Adipocyte (in vitro differentiated cells): ENCODE measurements around the gene ANKRD11.

Experiments
- DNase-seq: peaks from one replicate; pipeline ENCODE4 v3.0.0-alpha.2; 2015; ENCODE audit warnings: low read depth
- H3K27me3 ChIP-seq: replicated peaks from 2 replicates; pipeline ENCODE4 v1.7.0; 2013; ENCODE audit warnings: mild to moderate bottlenecking, low read length, moderate library complexity; ENCODE audit not compliant: control insufficient read depth, insufficient read depth
- H3K36me3 ChIP-seq: 2 replicates; pipeline ENCODE4 v1.7.0; 2013; ENCODE audit warnings: low read length, mild to moderate bottlenecking, moderate library complexity; ENCODE audit not compliant: control insufficient read depth, insufficient read depth, severe bottlenecking
- H3K4me1 ChIP-seq: 2 replicates; pipeline ENCODE4 v1.7.0; 2013; ENCODE audit warnings: mild to moderate bottlenecking, low read length, moderate library complexity; ENCODE audit not compliant: control insufficient read depth, insufficient read depth
- H3K4me3 ChIP-seq: 2 replicates; pipeline ENCODE4 v1.7.0; 2013; ENCODE audit warnings: mild to moderate bottlenecking, low read length, moderate library complexity
- H3K9ac ChIP-seq: 2 replicates; pipeline ENCODE4 v1.7.0; 2013; ENCODE audit warnings: mild to moderate bottlenecking, low read length, moderate library complexity
- H3K9me3 ChIP-seq: 2 replicates; pipeline ENCODE4 v1.7.0; 2013; ENCODE audit warnings: mild to moderate bottlenecking, low read length, moderate library complexity; ENCODE audit not compliant: control insufficient read depth

The ANKRD11 gene

GRCh38 chr16:89281189-89281577 is 209.2 kb downstream of the ANKRD11 start:
- H3K4me3 ChIP-seq, result no peak overlapping the region
- DNase-seq, result no peak
- H3K9me3 ChIP-seq, result no peaks in the 10 kb centered on the region
- no peaks in the 10 kb centered on the region for H3K27me3 ChIP-seq
- H3K9ac ChIP-seq, result no peak overlapping the region
- peaks cover 87% of the 10 kb centered on the region for H3K36me3 ChIP-seq
- no peaks in the 10 kb centered on the region for H3K4me1 ChIP-seq

DNA sequence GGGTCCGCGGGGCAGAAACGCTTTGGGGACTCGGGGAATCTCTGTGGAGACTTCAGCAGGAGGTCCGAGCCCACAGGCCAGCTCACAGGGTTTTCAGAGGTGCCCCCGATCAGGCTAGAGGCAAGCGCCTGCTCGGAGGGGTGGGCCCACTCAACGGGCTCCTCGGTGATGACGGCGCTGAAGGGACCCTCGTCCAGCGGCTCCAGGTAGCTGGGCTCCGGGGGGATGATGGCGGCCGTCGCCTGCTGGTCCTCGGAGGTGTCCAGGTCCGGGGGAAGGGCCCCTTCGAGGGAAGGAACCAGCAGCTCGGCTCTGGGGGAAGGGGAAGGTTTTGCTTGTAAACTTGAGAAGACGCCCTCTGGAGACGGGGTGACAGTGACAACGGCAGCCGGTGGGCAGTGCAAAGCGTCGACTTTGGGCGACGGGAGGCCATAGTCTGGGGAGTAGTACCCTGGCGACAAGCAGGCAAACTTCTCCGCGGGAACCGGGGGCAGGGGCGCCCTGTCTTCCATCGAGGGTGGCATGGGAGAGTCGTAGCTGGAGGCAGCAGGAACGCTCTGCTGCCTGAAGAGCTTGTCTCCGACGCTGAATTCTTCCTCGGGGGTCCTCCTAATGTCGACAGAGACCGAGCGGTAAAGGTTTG is 209.7 kb downstream of the ANKRD11 start:
- H3K9ac ChIP-seq, result no peak overlapping the region
- no peaks in the 10 kb centered on the region for H3K9me3 ChIP-seq
- no peak overlapping the region for H3K4me3 ChIP-seq
- no peak for DNase-seq
- no peaks in the 10 kb centered on the region for H3K4me1 ChIP-seq
- H3K27me3 ChIP-seq, result no peaks in the 10 kb centered on the region
- H3K36me3 ChIP-seq, result peaks cover 87% of the 10 kb centered on the region

- H3K9ac ChIP-seq, result no peak overlapping the region
- no peak overlapping the region for H3K4me3 ChIP-seq
- H3K4me1 ChIP-seq, result no peaks in the 10 kb centered on the region
- no peaks in the 10 kb centered on the region for H3K9me3 ChIP-seq
- no peaks in the 10 kb centered on the region for H3K27me3 ChIP-seq
- H3K36me3 ChIP-seq, result peaks cover 86% of the 10 kb centered on the region
- no peak for DNase-seq
Measured at GRCh38 chr16:89279666-89280481, 210.5 kb downstream of the ANKRD11 start.

- Histone ChIP-seq H3K4me3 (no peak overlapping the region), H3K4me1 (no peaks in the 10 kb centered on the region), H3K9ac (no peak overlapping the region), H3K36me3 (peaks cover 86% of the 10 kb centered on the region), H3K27me3 (no peaks in the 10 kb centered on the region), H3K9me3 (no peaks in the 10 kb centered on the region)
- no peak for DNase-seq
Measured at GRCh38 chr16:89278441-89279240, 211.7 kb downstream of the ANKRD11 start.

DNA sequence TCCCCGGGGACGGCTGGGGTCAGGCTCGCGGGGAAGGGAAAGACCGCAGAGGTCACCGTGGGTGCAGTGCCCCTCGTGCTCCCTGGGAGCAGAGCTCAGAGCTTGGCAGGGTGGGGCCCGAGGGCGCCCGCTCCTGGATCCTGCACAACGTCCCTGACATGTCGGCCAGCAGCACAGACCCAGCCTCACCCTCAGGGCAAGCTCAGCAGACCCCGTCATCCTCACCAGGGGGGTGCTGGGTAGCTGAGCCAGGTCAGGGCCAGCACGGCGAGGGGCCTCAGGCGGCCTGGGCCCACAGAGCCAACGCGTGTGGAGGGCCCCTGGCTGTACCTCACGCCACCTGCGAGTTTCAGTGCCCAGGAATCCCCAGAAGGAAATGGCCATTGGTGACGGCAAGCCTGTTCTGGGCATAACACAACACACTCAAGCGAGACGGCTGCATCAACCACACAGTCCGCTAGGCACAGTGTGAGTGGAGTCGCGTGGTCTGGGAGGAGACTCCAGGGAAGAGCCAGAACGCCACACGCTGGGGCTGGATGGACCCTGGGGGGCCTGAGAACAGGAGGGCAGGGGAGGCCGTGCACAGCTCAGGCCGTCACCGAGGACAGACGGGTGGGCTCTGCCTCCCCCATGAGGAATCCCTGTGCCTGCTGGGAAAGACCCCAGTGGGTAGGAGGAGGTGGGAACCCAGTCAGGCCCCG is 212.6 kb downstream of the ANKRD11 start:
- no peak for DNase-seq
- no peak overlapping the region for H3K4me3 ChIP-seq
- H3K27me3 ChIP-seq, result no peaks in the 10 kb centered on the region
- H3K36me3 ChIP-seq, result peaks cover 86% of the 10 kb centered on the region
- no peak overlapping the region for H3K9ac ChIP-seq
- H3K4me1 ChIP-seq, result no peaks in the 10 kb centered on the region
- H3K9me3 ChIP-seq, result no peaks in the 10 kb centered on the region

- H3K4me3 ChIP-seq, result no peak overlapping the region
- H3K9ac ChIP-seq, result no peak overlapping the region
- no peaks in the 10 kb centered on the region for H3K27me3 ChIP-seq
- H3K4me1 ChIP-seq, result no peaks in the 10 kb centered on the region
- no peak for DNase-seq
- H3K36me3 ChIP-seq, result peaks cover 86% of the 10 kb centered on the region
- H3K9me3 ChIP-seq, result no peaks in the 10 kb centered on the region
Measured at GRCh38 chr16:89277049-89277448, 213.3 kb downstream of the ANKRD11 start.

DNA sequence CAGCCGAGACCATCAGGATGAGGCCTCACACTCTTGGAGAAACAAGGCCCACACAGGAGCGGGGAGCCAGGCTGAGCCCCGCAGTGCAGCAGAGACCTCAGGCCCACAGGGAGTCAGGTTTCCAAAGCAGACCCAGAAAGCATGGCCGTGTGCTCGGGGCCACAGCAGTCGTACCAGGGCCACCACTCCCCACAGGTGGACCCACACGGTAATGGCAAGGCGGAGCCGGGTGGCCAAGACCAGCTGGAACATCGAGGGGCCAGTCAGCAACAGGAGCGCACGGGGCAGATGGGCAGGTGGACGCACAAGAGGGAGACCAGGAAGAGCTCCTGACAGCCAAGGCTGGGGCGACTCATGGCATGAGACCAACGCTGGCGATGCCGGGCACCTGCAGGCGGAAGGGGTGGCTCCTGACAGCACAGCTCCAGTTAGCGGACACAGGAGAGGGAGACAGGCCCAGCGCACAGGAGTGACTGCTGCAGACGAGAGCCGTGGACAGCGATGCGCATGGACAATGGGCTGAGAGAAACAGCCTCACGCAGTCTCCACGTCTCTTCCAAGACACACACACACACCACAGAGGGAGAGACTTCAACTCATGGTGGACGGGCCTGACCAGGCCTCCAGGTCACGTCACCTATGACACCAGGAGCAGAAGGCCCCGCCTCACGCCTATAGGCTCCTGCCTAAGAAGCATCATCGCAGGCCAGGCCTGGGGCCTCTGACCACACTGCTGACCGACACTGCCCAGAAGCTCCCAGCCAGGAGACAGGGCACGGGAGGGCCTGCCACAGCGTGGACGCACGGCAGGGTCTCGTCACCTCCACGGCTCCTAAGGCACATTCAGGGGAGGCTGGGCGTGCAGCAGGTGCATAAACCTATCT is 214.3 kb downstream of the ANKRD11 start:
- no peak for DNase-seq
- H3K4me3 ChIP-seq, result no peak overlapping the region
- H3K36me3 ChIP-seq, result peaks cover 84% of the 10 kb centered on the region
- H3K9me3 ChIP-seq, result no peaks in the 10 kb centered on the region
- no peak overlapping the region for H3K9ac ChIP-seq
- H3K27me3 ChIP-seq, result no peaks in the 10 kb centered on the region
- H3K4me1 ChIP-seq, result no peaks in the 10 kb centered on the region

DNA sequence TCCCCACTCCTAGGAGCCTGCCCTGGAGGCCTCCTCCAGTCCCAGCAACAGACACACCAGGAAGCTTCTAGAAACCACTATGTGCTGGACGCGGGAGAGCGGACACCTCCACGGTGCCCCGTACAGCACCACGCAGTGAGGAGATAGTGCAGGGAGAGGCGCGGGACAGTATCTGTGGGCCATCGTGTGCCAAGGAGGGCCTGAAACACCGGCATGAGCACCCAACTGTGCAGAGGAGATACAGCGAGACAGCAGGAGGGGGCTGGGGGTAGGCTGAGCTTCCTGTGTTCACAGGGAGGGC is 215.1 kb downstream of the ANKRD11 start:
- no peak for DNase-seq
- Histone ChIP-seq H3K4me3 (no peak overlapping the region), H3K9ac (no peak overlapping the region), H3K4me1 (peaks cover 4% of the 10 kb centered on the region), H3K27me3 (no peaks in the 10 kb centered on the region), H3K36me3 (peaks cover 81% of the 10 kb centered on the region), H3K9me3 (no peaks in the 10 kb centered on the region)

GRCh38 chr16:89274561-89275283 is 215.6 kb downstream of the ANKRD11 start:
- peaks cover 80% of the 10 kb centered on the region for H3K36me3 ChIP-seq
- H3K4me3 ChIP-seq, result no peak overlapping the region
- H3K4me1 ChIP-seq, result peaks cover 9% of the 10 kb centered on the region
- no peak for DNase-seq
- no peak overlapping the region for H3K9ac ChIP-seq
- no peaks in the 10 kb centered on the region for H3K27me3 ChIP-seq
- H3K9me3 ChIP-seq, result no peaks in the 10 kb centered on the region
